H1 (cell line): Measurements from ENCODE around the gene INPP4B.

Source experiments
- CTCF ChIP-seq, 3 experiments: IDR thresholded peaks; 1 replicate in 2 of 3; 2 replicates in 1 of 3; pipeline versions ENCODE4 v1.5.1 to v1.6.1; 2011; ENCODE audit warnings: low read length in 3 of 3, mild to moderate bottlenecking in 3 of 3, inconsistent platforms in 2 of 3, low read depth in 1 of 3, moderate library complexity in 1 of 3; ENCODE audit not compliant: insufficient read depth in 1 of 3; ENCODE audit errors: control extremely low read depth in 1 of 3
- E2F6 ChIP-seq: IDR thresholded peaks from 2 replicates; pipeline ENCODE4 v1.6.1; 2012; ENCODE audit warnings: inconsistent platforms
- EP300 ChIP-seq, 2 experiments: IDR thresholded peaks; 1 replicate in 1 of 2; 2 replicates in 1 of 2; pipeline ENCODE4 v1.6.1; 2011 to 2012; ENCODE audit warnings: low read depth in 2 of 2, low read length in 2 of 2, mild to moderate bottlenecking in 2 of 2, borderline replicate concordance in 1 of 2, inconsistent platforms in 1 of 2, moderate library complexity in 1 of 2
- EZH2 ChIP-seq: fragments of 200-600 bp; sonication (generic); IDR thresholded peaks from 2 replicates; pipeline ENCODE4 v1.7.1; 2012; ENCODE audit warnings: low read depth, mild to moderate bottlenecking, moderate library complexity, low read length, inconsistent platforms; ENCODE audit not compliant: severe bottlenecking
- MAFK ChIP-seq: IDR thresholded peaks from 2 replicates; pipeline ENCODE4 v1.6.1; 2012; ENCODE audit warnings: low read depth, mild to moderate bottlenecking, improper control_type of control experiment, low read length
- POLR2A ChIP-seq, 2 experiments: IDR thresholded peaks; 1 replicate in 1 of 2; 2 replicates in 1 of 2; pipeline ENCODE4 v1.6.1; 2011; ENCODE audit warnings: low read depth in 2 of 2, low read length in 2 of 2, mild to moderate bottlenecking in 2 of 2; ENCODE audit errors: control extremely low read depth in 1 of 2
- POU5F1 ChIP-seq: IDR thresholded peaks from 2 replicates; pipeline ENCODE4 v1.6.1; 2011; ENCODE audit warnings: low read depth, mild to moderate bottlenecking, low read length, moderate library complexity
- SP1 ChIP-seq: IDR thresholded peaks from 2 replicates; pipeline ENCODE4 v1.6.1; 2011; ENCODE audit warnings: low read depth, low read length
- TAF1 ChIP-seq: IDR thresholded peaks from 2 replicates; pipeline ENCODE4 v1.6.1; 2011; ENCODE audit warnings: mild to moderate bottlenecking, low read depth, low read length
- YY1 ChIP-seq: IDR thresholded peaks from 2 replicates; pipeline ENCODE4 v1.6.1; 2011; ENCODE audit warnings: low read depth, mild to moderate bottlenecking, low read length

- TF ChIP-seq CTCF (IDR thresholded peaks at IDR 0.05; ENCODE audit: control extremely low read depth in 1 of 3, insufficient read depth in 1 of 3, low read depth in 1 of 3, low read length in 3 of 3) (no peak), POLR2A (IDR thresholded peaks at IDR 0.05; ENCODE audit: control extremely low read depth in 1 of 2, low read depth in 2 of 2, low read length in 2 of 2) (no peak), POU5F1 (no peak), TAF1 (no peak), E2F6 (no peak), EZH2 (no peak), EP300 (IDR thresholded peaks at IDR 0.05; ENCODE audit: borderline replicate concordance in 1 of 2, low read depth in 2 of 2, low read length in 2 of 2) (no peak), YY1 (no peak), MAFK (no peak), SP1 (no peak)
Measured at GRCh38 chr4:142858965-142859364, 12.9 kb upstream of the INPP4B start.
